GM12878 (cell line): ENCODE results near the gene OGFOD3.

Source experiments
- ATF3 ChIP-seq: IDR thresholded peaks from 2 replicates; pipeline ENCODE4 v1.6.1; 2011; ENCODE audit warnings: low read depth, mild to moderate bottlenecking, low read length, moderate library complexity, borderline replicate concordance; ENCODE audit errors: extremely low read depth
- BHLHE40 ChIP-seq, 2 experiments: fragments of 450-650 bp in 1 of 2; IDR thresholded peaks; 2 replicates each; pipeline ENCODE4 v1.6.1; 2011 to 2017; ENCODE audit warnings: low read depth in 2 of 2, borderline replicate concordance in 1 of 2, improper control_type of control experiment in 1 of 2, low read length in 1 of 2, mild to moderate bottlenecking in 1 of 2
- CBX3 ChIP-seq: fragments of 200-600 bp; sonication (generic); IDR thresholded peaks from 2 replicates; pipeline ENCODE4 v1.6.1; 2016; ENCODE audit warnings: low read depth, borderline replicate concordance
- CTCF ChIP-seq, 3 experiments: IDR thresholded peaks in 2 of 3; conservative IDR thresholded peaks in 1 of 3; 2 replicates each; pipeline ENCODE4 v1.5.1; 2011; ENCODE audit warnings: low read depth in 3 of 3, low read length in 3 of 3, mild to moderate bottlenecking in 3 of 3, control low read depth in 2 of 3, moderate library complexity in 2 of 3, inconsistent platforms in 1 of 3, mixed read lengths in 1 of 3; ENCODE audit not compliant: control insufficient read depth in 2 of 3, insufficient read depth in 1 of 3; ENCODE audit errors: extremely low read depth in 1 of 3
- EZH2 ChIP-seq: IDR thresholded peaks from 2 replicates; pipeline ENCODE4 v1.6.1; 2012; ENCODE audit warnings: low read depth, mild to moderate bottlenecking, control low read depth, inconsistent platforms, low read length, borderline replicate concordance; ENCODE audit not compliant: control insufficient read depth
- HDGF ChIP-seq: fragments of 450-650 bp; IDR thresholded peaks from 2 replicates; pipeline ENCODE4 v1.6.1; 2016; ENCODE audit warnings: antibody characterized with exemption
- POLR2A ChIP-seq: IDR thresholded peaks from 2 replicates; pipeline ENCODE4 v1.6.1; 2011; ENCODE audit warnings: low read depth, mild to moderate bottlenecking, low read length
- RCOR1 ChIP-seq: conservative IDR thresholded peaks from 2 replicates; pipeline ENCODE4 v1.6.1; 2012; ENCODE audit warnings: low read depth, low read length, improper control_type of control experiment
- USF2 ChIP-seq: IDR thresholded peaks from 2 replicates; pipeline ENCODE4 v1.6.1; 2011; ENCODE audit warnings: low read depth, low read length, improper control_type of control experiment, borderline replicate concordance
- ZNF274 ChIP-seq: IDR thresholded peaks from one replicate; pipeline ENCODE4 v1.8.0; 2011; ENCODE audit not compliant: insufficient read length, insufficient read depth
- ZNF622 ChIP-seq: fragments of 450-650 bp; IDR thresholded peaks from 2 replicates; pipeline ENCODE4 v1.6.1; 2017; ENCODE audit warnings: mild to moderate bottlenecking, inconsistent platforms

GRCh38 chr17:82370471-82371332 lies 47.7 kb downstream of the OGFOD3 start:
- TF ChIP-seq ATF3 (no peak), EZH2 (no peak), ZNF274 (no peak), CTCF (IDR thresholded peaks at IDR 0.05 in 2 of 3, conservative IDR thresholded peaks at IDR 0.05 in 1 of 3; ENCODE audit: control insufficient read depth in 2 of 3, extremely low read depth in 1 of 3, insufficient read depth in 1 of 3, low read depth in 3 of 3, low read length in 3 of 3) (no peak), BHLHE40 (IDR thresholded peaks at IDR 0.05; ENCODE audit: borderline replicate concordance in 1 of 2, low read depth in 2 of 2, low read length in 1 of 2) (0 out of 4 replicates have a peak, but pooled peaks of 1 of the 2 experiments have one; percentile 47), HDGF (no peak), CBX3 (no peak), RCOR1 (no peak), ZNF622 (no peak), POLR2A (no peak), USF2 (no peak)
